ENCODE data around the gene PRSS36.
A peak's percentile ranks its signal among the peaks of the same experiment; 100 is the strongest.

Gene PRSS36

DNA sequence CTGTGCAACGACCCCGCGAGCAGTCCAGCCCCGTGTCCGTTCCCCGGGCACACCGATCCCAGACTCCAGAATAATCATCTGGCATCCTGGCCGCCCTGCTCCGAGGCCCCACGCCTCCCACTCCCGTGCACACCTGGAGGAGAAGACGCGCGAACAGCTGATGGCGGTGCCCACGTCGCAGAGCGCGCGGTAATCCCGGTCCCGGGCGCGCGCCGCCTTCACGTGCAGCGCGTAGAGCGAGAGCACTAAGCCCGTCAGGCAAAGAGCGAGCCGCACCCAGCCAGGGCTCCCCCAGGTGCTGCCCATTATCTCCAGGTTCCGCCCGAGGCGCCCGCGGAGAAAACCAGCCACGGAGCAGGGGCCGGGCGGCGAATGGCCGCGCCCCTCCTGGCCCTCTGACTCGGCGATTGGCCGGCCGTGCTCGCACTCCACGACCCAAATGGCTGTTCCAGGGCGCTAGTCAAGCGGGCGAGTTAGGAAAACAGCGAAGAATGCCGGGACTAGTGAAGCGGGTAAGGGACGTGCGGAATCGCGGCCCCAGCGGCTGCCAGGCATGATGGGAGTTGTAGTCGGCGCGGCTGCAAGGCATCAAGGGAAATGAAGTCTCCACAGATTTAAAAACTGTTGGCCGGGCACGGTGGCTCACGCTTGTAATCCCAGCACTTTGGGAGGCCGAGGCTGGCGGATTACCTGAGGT, 55.3 kb downstream of the PRSS36 start, which contains the start of gene VKORC1:
VKORC1 (minus strand) TSS at position 374 of the 697 bp plus-strand sequence; CDS start at position 306, 68 bp downstream.
- DNase-seq: peak; percentile 74

DNA sequence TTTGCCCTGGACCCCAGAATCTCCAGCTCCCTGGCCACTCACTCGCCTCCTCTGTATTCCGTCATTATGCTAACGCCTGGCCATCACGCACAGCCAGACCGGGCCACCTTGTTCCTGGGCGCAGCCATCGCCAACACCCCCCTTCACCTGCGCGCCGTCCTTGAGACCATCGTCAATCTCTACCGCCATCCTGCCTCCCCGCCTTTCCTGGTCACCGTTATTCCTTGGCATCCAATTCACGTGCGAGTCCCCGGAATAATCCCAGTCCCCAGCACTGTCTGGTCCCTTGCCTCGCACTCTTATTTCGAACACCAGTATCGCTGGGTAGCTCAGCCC, 55.8 kb downstream of the PRSS36 start:
- no peak for DNase-seq

GRCh38 chr16:31093132-31093703, 56.6 kb downstream of the PRSS36 start:
- no peak for DNase-seq

DNA sequence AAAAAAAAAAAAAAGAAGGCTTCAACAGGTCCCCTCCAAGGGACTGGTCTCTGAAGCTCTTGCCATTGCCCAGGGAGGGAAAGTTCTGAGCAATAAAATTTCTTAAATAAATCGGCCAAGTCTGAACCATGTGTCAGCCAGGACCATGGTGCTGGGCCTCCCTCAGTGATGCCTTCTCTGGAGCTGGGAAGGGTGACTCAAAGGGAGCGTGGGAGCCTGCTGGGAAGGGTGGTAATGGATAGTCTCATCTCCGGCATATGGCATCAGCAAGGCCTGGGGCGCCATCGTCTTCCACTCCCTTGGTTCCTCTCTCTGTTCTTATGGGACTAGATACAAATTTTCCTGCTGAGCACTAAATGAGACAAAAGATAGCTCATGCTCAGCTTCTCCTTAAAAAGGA, 57.5 kb downstream of the PRSS36 start:
- DNase-seq: no peak

DNA sequence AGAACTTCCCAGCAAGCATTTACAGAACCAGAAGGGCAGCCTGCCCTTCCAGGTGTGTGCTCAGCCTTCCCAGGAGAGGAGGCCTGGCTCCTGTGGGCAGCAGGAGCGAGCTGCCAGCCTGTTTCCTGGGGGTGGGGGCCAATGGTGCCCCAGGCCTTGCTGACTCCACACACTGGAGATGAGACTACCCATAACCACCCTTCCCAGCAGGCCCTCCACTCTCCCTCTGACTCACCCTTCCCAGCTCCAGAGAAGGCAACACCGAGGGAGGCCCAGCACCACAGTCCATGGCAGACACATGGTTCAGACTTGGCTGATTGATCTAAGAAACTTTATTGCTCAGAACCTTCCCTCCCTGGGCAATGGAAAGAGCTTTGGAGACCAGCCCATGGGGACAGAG, 59.3 kb downstream of the PRSS36 start:
- no peak for DNase-seq

DNA sequence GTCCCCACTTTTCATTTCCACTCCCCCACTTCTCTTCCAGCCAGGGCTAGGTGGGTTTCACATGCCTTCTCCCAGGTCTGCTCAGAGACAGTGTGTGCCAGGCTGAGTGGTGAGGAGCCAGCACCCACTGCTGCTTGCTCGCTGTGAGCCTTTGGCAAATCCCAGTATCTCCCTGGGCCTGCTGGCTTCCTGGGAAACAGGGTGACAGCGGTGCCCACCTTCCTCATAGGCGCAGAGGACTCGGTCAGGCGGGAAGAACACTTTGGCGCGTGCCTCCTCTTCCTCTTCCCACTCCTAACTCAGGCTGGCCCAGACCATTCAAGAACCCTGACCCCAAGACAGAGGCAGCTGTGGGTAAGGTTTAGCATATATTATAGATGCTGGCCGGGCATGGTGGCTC, 60.7 kb downstream of the PRSS36 start:
- no peak for DNase-seq
